ENCODE data around the gene TNKS1BP1. TPM values are rescaled to one million over a fixed set of nuclear protein-coding genes. Genes with fewer than 3 reads are reported as not detected.

Gene TNKS1BP1
- total RNA-seq, 3 donors from 2014 or later (not counting 1 experiment from before 2014, with no cell fraction given), result 4.3 to 9.3 (median 7.5) TPM

DNA sequence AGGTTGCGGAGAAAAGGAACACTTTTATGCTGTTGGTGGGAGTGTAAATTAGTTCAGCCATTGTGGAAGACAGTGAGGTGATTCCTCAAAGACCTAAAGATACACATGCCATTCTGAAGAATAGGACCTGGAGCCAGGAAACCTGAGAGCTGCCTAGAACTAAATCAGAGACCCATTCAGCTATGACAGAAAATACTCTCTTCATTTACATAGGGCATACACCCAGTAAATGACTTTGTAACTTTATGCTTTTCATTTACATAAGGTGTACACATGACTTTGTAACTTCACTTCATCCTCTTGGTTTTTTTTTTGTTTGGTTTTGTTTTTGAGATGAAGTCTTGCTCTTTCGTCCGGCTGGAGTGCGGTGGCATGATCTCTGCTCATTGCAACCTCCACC is 62.6 kb downstream of the TNKS1BP1 start:
- WGBS (ENCODE audit: insufficient coverage), result 68% methylated on average over 4 of the region's 4 CpGs
- no peaks in the 10 kb centered on the region for H3K36me3 ChIP-seq (ENCODE audit: control insufficient read depth, insufficient read depth, low read length)
- no peak overlapping the region for H3K4me3 Mint-ChIP-seq
- no peak overlapping the region for H3K27ac ChIP-seq (ENCODE audit: low read length)
- ATAC-seq (no peak), DNase-seq (no peak)
- peaks cover 8 to 15% of the 10 kb centered on the region in 2 donors for H3K27me3 Mint-ChIP-seq (ENCODE audit: low read depth in 2 of 2)
- no peaks in the 10 kb centered on the region for H3K9me3 Mint-ChIP-seq
- H3K36me3 Mint-ChIP-seq, result no peaks in the 10 kb centered on the region
- no peaks in the 10 kb centered on the region for H3K4me1 ChIP-seq (ENCODE audit: control insufficient read depth, insufficient read depth, low read length)
- H3K27me3 ChIP-seq (ENCODE audit: control insufficient read depth, insufficient read depth, low read length), result no peaks in the 10 kb centered on the region
- H3K27ac Mint-ChIP-seq, result no peak overlapping the region
- no peaks in the 10 kb centered on the region for H3K4me1 Mint-ChIP-seq
- intact Hi-C loops (cut with micrococcal nuclease), result no loop called here
- TF ChIP-seq, protein P1, sequence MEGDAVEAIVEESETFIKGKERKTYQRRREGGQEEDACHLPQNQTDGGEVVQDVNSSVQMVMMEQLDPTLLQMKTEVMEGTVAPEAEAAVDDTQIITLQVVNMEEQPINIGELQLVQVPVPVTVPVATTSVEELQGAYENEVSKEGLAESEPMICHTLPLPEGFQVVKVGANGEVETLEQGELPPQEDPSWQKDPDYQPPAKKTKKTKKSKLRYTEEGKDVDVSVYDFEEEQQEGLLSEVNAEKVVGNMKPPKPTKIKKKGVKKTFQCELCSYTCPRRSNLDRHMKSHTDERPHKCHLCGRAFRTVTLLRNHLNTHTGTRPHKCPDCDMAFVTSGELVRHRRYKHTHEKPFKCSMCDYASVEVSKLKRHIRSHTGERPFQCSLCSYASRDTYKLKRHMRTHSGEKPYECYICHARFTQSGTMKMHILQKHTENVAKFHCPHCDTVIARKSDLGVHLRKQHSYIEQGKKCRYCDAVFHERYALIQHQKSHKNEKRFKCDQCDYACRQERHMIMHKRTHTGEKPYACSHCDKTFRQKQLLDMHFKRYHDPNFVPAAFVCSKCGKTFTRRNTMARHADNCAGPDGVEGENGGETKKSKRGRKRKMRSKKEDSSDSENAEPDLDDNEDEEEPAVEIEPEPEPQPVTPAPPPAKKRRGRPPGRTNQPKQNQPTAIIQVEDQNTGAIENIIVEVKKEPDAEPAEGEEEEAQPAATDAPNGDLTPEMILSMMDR (IDR thresholded peaks at IDR 0.05), result no peak
- H3K9me3 ChIP-seq (ENCODE audit: control insufficient read depth, insufficient read depth, low read length), result peaks cover 4% of the 10 kb centered on the region
- H3K4me3 ChIP-seq (ENCODE audit: low read length), result no peak overlapping the region

DNA sequence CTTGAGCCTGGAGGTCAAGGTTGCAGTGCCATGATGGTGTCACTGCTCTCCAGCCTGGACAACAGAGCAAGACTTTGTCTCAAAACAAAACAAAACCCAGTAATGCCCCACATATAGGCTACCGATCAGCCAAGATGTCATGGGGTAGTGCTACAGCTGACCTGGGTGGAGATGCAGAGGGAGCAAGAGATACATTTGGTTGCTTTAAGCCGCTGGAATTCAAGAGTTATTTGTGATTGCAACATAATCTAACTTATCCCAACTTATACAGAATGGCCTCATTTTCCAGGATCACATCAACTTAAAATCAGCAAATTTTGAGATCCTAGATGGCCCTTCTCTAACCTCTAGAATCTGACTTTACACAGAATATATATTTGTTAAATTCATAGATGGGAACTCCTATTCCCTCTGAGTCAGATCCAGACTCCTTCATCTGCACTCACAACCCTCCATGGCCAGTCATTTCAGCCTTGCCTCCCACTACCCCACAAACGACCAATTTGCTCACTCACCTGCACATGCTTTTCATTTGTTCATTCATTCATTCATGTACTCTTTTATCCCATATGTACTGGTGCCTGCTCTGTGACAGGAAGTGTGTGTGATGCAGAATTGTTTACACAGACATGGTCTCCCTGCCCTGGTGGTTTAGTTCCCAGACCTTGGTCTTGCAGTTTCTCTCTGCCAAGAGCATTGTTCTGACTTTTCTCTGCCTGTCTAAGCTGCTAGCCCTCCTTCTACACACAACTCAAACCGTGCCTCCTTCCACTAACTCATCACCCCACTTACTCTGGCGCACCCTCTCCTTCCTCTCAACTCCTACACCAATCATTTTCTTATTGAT is 63.6 kb downstream of the TNKS1BP1 start:
- Histone ChIP-seq H3K27me3 (ENCODE audit: control insufficient read depth, insufficient read depth, low read length) (no peaks in the 10 kb centered on the region), H3K4me3 (ENCODE audit: low read length) (no peak overlapping the region), H3K27ac (ENCODE audit: low read length) (no peak overlapping the region), H3K4me1 (ENCODE audit: control insufficient read depth, insufficient read depth, low read length) (no peaks in the 10 kb centered on the region), H3K9me3 (ENCODE audit: control insufficient read depth, insufficient read depth, low read length) (peaks cover under 1% of the 10 kb centered on the region), H3K36me3 (ENCODE audit: control insufficient read depth, insufficient read depth, low read length) (no peaks in the 10 kb centered on the region)
- WGBS (ENCODE audit: insufficient coverage), result 48% methylated on average over 5 of the region's 5 CpGs
- intact Hi-C loops (cut with micrococcal nuclease), result no loop called here
- DNase-seq (no peak), ATAC-seq (peak in 1 of 3 donors; percentile 21)
- TF ChIP-seq, protein P1 (IDR thresholded peaks at IDR 0.05), result no peak
- Mint-ChIP-seq H3K27me3 (ENCODE audit: low read depth in 2 of 2) (peaks cover 9 to 23% of the 10 kb centered on the region in 2 donors), H3K4me3 (no peak overlapping the region), H3K9me3 (no peaks in the 10 kb centered on the region), H3K27ac (no peak overlapping the region), H3K36me3 (no peaks in the 10 kb centered on the region), H3K4me1 (no peaks in the 10 kb centered on the region)

DNA sequence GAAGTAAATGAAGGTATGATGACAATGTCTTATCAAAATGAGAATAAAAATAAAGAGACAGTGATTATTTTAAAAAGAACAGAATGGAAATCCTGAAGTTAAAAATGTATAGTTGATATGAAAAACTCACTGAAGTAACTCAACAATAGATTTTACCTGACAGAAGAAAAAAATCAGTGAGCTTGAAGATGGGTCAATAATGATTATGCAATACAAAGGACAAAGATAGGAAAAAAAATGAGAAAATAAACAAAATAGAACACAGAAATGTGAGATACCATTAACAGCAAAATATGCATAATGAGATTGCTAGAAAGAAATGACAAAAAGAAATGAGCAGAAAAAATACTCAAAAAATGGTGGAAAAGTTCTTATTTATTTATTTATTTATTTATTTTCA is 68.6 kb downstream of the TNKS1BP1 start:
- Histone ChIP-seq H3K36me3 (ENCODE audit: control insufficient read depth, insufficient read depth, low read length) (no peaks in the 10 kb centered on the region), H3K27ac (ENCODE audit: low read length) (no peak overlapping the region), H3K4me1 (ENCODE audit: control insufficient read depth, insufficient read depth, low read length) (no peaks in the 10 kb centered on the region), H3K4me3 (ENCODE audit: low read length) (no peak overlapping the region), H3K9me3 (ENCODE audit: control insufficient read depth, insufficient read depth, low read length) (no peaks in the 10 kb centered on the region), H3K27me3 (ENCODE audit: control insufficient read depth, insufficient read depth, low read length) (no peaks in the 10 kb centered on the region)
- Mint-ChIP-seq H3K27ac (no peak overlapping the region), H3K4me1 (no peaks in the 10 kb centered on the region), H3K27me3 (ENCODE audit: low read depth in 2 of 2) (peaks cover 27 to 47% of the 10 kb centered on the region in 2 donors), H3K36me3 (no peaks in the 10 kb centered on the region), H3K9me3 (no peaks in the 10 kb centered on the region), H3K4me3 (no peak overlapping the region)
- TF ChIP-seq, protein P1 (IDR thresholded peaks at IDR 0.05), result no peak
- no peak for ATAC-seq
- intact Hi-C loops (cut with micrococcal nuclease), result no loop called here
- DNase-seq, result no peak

DNA sequence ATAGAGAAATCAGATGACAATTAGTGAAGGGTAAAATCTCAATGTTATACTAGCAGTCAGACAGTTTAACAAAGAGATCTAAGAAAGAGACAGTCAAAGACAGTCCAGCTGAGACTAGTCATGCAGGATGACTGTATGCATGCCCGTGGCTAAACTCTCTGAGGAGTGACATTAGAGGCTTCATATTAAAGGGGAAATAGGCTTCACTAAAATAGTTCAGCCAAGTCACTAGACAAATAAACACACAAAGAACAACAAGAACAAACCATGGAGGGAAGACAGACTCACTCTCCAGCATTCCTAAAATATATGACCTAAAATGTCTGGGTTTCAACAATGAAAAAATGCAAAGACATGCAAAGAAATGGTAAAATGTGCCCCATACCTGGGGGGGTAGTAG is 69.1 kb downstream of the TNKS1BP1 start:
- H3K36me3 Mint-ChIP-seq, result no peaks in the 10 kb centered on the region
- no peak overlapping the region for H3K27ac Mint-ChIP-seq
- H3K4me1 ChIP-seq (ENCODE audit: control insufficient read depth, insufficient read depth, low read length), result no peaks in the 10 kb centered on the region
- WGBS (ENCODE audit: insufficient coverage), result 0% methylated on average over 1 of the region's 1 CpG
- intact Hi-C loops (cut with micrococcal nuclease), result no loop called here
- H3K36me3 ChIP-seq (ENCODE audit: control insufficient read depth, insufficient read depth, low read length), result no peaks in the 10 kb centered on the region
- H3K27me3 ChIP-seq (ENCODE audit: control insufficient read depth, insufficient read depth, low read length), result no peaks in the 10 kb centered on the region
- DNase-seq (no peak), ATAC-seq (no peak)
- H3K4me1 Mint-ChIP-seq, result no peaks in the 10 kb centered on the region
- no peak overlapping the region for H3K4me3 ChIP-seq (ENCODE audit: low read length)
- no peaks in the 10 kb centered on the region for H3K9me3 Mint-ChIP-seq
- H3K9me3 ChIP-seq (ENCODE audit: control insufficient read depth, insufficient read depth, low read length), result no peaks in the 10 kb centered on the region
- H3K27ac ChIP-seq (ENCODE audit: low read length), result no peak overlapping the region
- H3K4me3 Mint-ChIP-seq, result no peak overlapping the region
- H3K27me3 Mint-ChIP-seq (ENCODE audit: low read depth in 2 of 2), result peaks cover 30 to 52% of the 10 kb centered on the region in 2 donors
- TF ChIP-seq, protein P1 (IDR thresholded peaks at IDR 0.05), result no peak

Data from natural killer cell (primary cell).